ENCODE measurements around the gene ZCCHC7. TPM values are rescaled to one million over a fixed set of nuclear protein-coding genes. Genes with fewer than 3 reads are reported as not detected.

ZCCHC7 gene
- polyA plus RNA-seq, 1 donor from 2014 or later = 10.9 TPM

DNA sequence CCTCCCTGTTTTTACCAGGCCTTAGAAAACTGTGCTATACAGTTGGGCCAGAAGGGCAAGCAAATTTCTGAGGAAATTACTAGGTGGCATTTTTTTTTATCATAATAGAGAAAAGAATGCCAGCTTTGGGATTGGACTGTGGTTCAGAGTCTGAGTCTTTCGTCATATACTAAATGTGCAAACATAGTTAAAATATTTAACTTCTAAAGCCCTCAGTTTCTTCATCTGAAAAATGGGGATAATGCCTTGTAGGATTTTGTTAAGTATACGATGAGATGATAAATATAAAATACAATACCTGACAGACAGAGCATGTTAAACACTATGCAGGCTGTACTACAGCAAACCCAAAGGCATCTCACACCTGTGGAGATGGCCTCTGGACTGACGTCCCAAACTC lies 214.9 kb downstream of the ZCCHC7 start:
- no peak overlapping the region for H3K4me3 ChIP-seq (ENCODE audit: low read length)
- H3K27me3 ChIP-seq (ENCODE audit: insufficient read depth, low read depth, low read length) = no peaks in the 10 kb centered on the region
- H3K9me2 ChIP-seq (ENCODE audit: insufficient read depth, low read length) = no peaks in the 10 kb centered on the region
- H3K9me3 ChIP-seq (ENCODE audit: low read length) = no peaks in the 10 kb centered on the region
- no peaks in the 10 kb centered on the region for H3F3A ChIP-seq (ENCODE audit: insufficient read depth, low read length, poor library complexity, severe bottlenecking)
- TF ChIP-seq TAF1 (IDR thresholded peaks at IDR 0.05; ENCODE audit: low read depth) (no peak), SMC3 (conservative IDR thresholded peaks at IDR 0.05; ENCODE audit: poor library complexity) (no peak), MXI1 (conservative IDR thresholded peaks at IDR 0.05; ENCODE audit: poor library complexity, severe bottlenecking) (no peak), EZH2 (IDR thresholded peaks at IDR 0.05; ENCODE audit: borderline replicate concordance, insufficient read depth, low read length, poor library complexity, severe bottlenecking) (no peak), RAD21 (conservative IDR thresholded peaks at IDR 0.05) (no peak), REST (IDR thresholded peaks at IDR 0.05; ENCODE audit: borderline replicate concordance) (no peak), EP300 (conservative IDR thresholded peaks at IDR 0.05; ENCODE audit: poor library complexity, severe bottlenecking) (no peak), POLR2AphosphoS5 (IDR thresholded peaks at IDR 0.05) (no peak)
- TF ChIP-seq, protein P1, sequence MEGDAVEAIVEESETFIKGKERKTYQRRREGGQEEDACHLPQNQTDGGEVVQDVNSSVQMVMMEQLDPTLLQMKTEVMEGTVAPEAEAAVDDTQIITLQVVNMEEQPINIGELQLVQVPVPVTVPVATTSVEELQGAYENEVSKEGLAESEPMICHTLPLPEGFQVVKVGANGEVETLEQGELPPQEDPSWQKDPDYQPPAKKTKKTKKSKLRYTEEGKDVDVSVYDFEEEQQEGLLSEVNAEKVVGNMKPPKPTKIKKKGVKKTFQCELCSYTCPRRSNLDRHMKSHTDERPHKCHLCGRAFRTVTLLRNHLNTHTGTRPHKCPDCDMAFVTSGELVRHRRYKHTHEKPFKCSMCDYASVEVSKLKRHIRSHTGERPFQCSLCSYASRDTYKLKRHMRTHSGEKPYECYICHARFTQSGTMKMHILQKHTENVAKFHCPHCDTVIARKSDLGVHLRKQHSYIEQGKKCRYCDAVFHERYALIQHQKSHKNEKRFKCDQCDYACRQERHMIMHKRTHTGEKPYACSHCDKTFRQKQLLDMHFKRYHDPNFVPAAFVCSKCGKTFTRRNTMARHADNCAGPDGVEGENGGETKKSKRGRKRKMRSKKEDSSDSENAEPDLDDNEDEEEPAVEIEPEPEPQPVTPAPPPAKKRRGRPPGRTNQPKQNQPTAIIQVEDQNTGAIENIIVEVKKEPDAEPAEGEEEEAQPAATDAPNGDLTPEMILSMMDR (IDR thresholded peaks at IDR 0.05; ENCODE audit: poor library complexity, severe bottlenecking) = no peak
- H3K4me2 ChIP-seq (ENCODE audit: low read length) = no peak overlapping the region
- H2AFZ ChIP-seq (ENCODE audit: low read depth, low read length) = no peak overlapping the region
- H3K27ac ChIP-seq (ENCODE audit: low read length) = no peak overlapping the region
- no peaks in the 10 kb centered on the region for H3K79me2 ChIP-seq (replicated peaks; ENCODE audit: insufficient read depth, low read length)
- no peaks in the 10 kb centered on the region for H4K20me1 ChIP-seq (ENCODE audit: insufficient read depth)
- no peaks in the 10 kb centered on the region for H3K36me3 ChIP-seq (ENCODE audit: insufficient read depth, low read length)
- no peak overlapping the region for H3K9ac ChIP-seq (ENCODE audit: low read length)

DNA sequence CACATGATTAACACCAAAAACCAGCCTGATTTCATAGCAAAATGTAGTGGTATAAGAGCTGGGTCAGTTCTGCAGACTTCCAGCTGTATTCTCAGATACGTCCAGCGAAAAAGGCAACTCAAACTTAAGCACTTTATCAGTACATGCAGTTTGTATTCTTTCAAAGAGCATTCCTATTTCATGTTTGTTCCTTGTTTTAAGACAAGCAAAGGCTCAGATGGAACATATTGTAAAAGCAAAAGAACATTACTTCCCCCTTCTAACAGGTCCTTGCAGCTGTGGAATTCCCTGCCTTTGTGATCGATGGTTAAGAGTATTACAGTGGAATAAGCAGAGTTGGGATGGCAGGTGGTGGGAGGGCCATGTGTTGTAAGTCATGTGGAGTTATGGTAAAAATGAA lies 215.8 kb downstream of the ZCCHC7 start:
- TF ChIP-seq, protein P1 (IDR thresholded peaks at IDR 0.05; ENCODE audit: poor library complexity, severe bottlenecking) = no peak
- TF ChIP-seq POLR2AphosphoS5 (IDR thresholded peaks at IDR 0.05) (no peak), TAF1 (IDR thresholded peaks at IDR 0.05; ENCODE audit: low read depth) (no peak), RAD21 (conservative IDR thresholded peaks at IDR 0.05) (no peak), SMC3 (conservative IDR thresholded peaks at IDR 0.05; ENCODE audit: poor library complexity) (no peak), EP300 (conservative IDR thresholded peaks at IDR 0.05; ENCODE audit: poor library complexity, severe bottlenecking) (no peak), REST (IDR thresholded peaks at IDR 0.05; ENCODE audit: borderline replicate concordance) (no peak), EZH2 (IDR thresholded peaks at IDR 0.05; ENCODE audit: borderline replicate concordance, insufficient read depth, low read length, poor library complexity, severe bottlenecking) (no peak), MXI1 (conservative IDR thresholded peaks at IDR 0.05; ENCODE audit: poor library complexity, severe bottlenecking) (no peak)

More for the DNA sequence above, 215.8 kb downstream of the ZCCHC7 start:
- H3K27ac ChIP-seq (ENCODE audit: low read length) = peak overlapping the region; percentile 79
- no peaks in the 10 kb centered on the region for H3K9me3 ChIP-seq (ENCODE audit: low read length)
- H3K79me2 ChIP-seq (replicated peaks; ENCODE audit: insufficient read depth, low read length) = no peaks in the 10 kb centered on the region
- no peak overlapping the region for H3K4me3 ChIP-seq (ENCODE audit: low read length)
- no peaks in the 10 kb centered on the region for H3K9me2 ChIP-seq (ENCODE audit: insufficient read depth, low read length)
- no peaks in the 10 kb centered on the region for H3K27me3 ChIP-seq (ENCODE audit: insufficient read depth, low read depth, low read length)
- no peaks in the 10 kb centered on the region for H3F3A ChIP-seq (ENCODE audit: insufficient read depth, low read length, poor library complexity, severe bottlenecking)
- no peak overlapping the region for H3K9ac ChIP-seq (ENCODE audit: low read length)
- H3K4me2 ChIP-seq (ENCODE audit: low read length) = no peak overlapping the region
- no peaks in the 10 kb centered on the region for H4K20me1 ChIP-seq (ENCODE audit: insufficient read depth)
- no peaks in the 10 kb centered on the region for H3K36me3 ChIP-seq (ENCODE audit: insufficient read depth, low read length)
- no peak overlapping the region for H2AFZ ChIP-seq (ENCODE audit: low read depth, low read length)

Measured in neural cell (in vitro differentiated cells).